AG04449 (cell line): ENCODE measurements around the gene PAAF1.
"Not testable (repeated sequence)": the region's sequence is repeated elsewhere in the genome, so short reads cannot be mapped to it uniquely, and the experiment has no call there.

ENCODE experiments used
- CTCF ChIA-PET: fragments of 350-600 bp; formaldehyde crosslinking; extraction: SDS; loops from one replicate; lab custom pipeline; 2021; ENCODE audit warnings: antibody characterized with exemption; lab: Yijun Ruan, JAX
- POLR2A ChIA-PET: fragments of 400-600, 350-600 bp; formaldehyde crosslinking; extraction: SDS; loops from one replicate; lab custom pipeline; 2020; ENCODE audit warnings: antibody characterized with exemption, inconsistent platforms; lab: Yijun Ruan, JAX
- DNase-seq: peaks from one replicate; pipeline ENCODE4 v3.0.0-alpha.2; 2010; ENCODE audit warnings: low read depth, low spot score
- H3K4me3 ChIP-seq: 2 replicates; pipeline ENCODE4 v1.5.1; 2011; ENCODE audit warnings: low read depth, mild to moderate bottlenecking, control low read depth, low read length
- TF ChIP-seq, protein P1 (sequence below): IDR thresholded peaks from one replicate; pipeline ENCODE4 v1.5.1; 2011; ENCODE audit warnings: mild to moderate bottlenecking, moderate library complexity, low read length, control low read depth, inconsistent platforms; ENCODE audit not compliant: insufficient read depth; ENCODE audit errors: missing control alignments

The PAAF1 gene

DNA sequence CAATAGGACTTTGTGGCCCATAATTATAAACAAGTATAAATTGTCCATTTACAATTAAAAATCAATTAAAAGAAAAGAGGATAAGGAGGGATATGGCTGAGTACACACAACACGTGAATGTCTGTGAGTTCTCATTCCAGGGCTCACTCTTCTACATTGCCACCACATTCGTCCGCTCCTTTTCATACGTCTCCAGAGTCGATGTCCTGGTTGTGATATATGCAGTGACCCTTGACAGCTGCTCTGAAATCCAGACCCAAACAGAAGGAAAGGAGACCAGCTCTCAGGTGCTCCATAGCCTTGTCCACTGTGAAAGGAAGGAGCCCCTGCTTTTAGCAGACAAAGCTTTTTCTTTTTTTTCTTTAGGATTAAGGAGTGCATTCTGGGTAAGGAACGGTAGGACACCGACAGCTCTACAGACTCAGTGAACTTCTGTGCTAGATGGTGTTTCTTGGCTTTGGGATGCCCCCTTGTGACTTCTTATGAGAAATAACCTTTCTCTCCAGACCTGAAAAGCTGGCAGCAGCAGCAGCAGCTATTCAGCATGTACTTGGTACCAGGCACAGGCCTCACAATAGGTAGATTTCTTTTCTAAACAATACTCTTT lies 54.3 kb downstream of the PAAF1 start:
- ChIA-PET CTCF (interaction anchor here (0.6 to 3.3 kb wide), 17 partner anchors 10 to 306 kb away, joined by 3 to 29 read pairs (median 5); partner anchors contain the start of gene DNAJB13), POLR2A (interaction anchor here (1.1 kb wide), 1 partner anchor 170 kb away, joined by 4 read pairs; the partner anchor contains the start of gene RAB6A)
- no peak overlapping the region for H3K4me3 ChIP-seq
- TF ChIP-seq, protein P1, sequence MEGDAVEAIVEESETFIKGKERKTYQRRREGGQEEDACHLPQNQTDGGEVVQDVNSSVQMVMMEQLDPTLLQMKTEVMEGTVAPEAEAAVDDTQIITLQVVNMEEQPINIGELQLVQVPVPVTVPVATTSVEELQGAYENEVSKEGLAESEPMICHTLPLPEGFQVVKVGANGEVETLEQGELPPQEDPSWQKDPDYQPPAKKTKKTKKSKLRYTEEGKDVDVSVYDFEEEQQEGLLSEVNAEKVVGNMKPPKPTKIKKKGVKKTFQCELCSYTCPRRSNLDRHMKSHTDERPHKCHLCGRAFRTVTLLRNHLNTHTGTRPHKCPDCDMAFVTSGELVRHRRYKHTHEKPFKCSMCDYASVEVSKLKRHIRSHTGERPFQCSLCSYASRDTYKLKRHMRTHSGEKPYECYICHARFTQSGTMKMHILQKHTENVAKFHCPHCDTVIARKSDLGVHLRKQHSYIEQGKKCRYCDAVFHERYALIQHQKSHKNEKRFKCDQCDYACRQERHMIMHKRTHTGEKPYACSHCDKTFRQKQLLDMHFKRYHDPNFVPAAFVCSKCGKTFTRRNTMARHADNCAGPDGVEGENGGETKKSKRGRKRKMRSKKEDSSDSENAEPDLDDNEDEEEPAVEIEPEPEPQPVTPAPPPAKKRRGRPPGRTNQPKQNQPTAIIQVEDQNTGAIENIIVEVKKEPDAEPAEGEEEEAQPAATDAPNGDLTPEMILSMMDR: peak; percentile 49
- DNase-seq: peak; percentile 29

DNA sequence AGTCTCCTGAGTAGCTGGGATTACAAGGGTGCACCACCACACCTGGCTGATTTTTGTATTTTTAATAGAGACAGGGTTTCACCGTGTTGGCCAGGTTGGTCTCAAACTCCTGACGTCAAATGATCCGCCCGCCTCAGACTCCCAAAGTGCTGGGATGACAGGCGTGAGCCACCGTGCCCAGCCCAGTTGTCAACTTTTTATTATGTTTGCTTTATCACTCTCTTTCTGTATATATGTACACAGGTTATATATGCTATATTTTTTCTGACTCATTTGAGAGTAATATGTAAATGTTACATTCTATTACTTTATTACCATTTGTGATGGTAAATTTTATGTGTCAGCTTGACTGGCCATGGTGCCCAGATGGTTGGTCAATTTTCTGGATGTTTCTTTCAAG lies 55.2 kb downstream of the PAAF1 start:
- no peak overlapping the region for H3K4me3 ChIP-seq
- ChIA-PET POLR2A (interaction anchor here (1.1 kb wide), 1 partner anchor 171 kb away, joined by 4 read pairs; the partner anchor contains the start of gene RAB6A), CTCF (interaction anchor here (0.7 to 3.3 kb wide), 15 partner anchors 9 to 307 kb away, joined by 3 to 29 read pairs (median 6); partner anchors contain the start of gene DNAJB13)
- no peak for DNase-seq
- TF ChIP-seq, protein P1: no peak

DNA sequence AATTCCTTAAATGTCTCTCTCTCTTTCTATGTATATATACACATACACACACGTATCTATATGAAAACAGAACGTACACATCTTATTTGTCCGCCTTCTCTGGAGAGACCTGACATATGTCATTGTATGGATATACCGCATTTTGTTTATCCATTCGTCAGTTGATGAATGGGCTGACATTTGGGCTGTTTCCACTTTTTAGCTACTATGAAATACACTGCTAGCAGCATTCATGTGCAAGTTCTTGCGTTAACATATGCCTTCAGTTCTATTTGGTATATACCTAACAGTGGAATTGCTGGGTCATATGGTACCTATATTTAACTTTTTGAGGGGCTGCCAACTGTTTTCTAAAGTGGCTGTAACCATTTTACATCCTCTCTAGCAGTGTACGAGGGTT lies 56.0 kb downstream of the PAAF1 start:
- ChIA-PET POLR2A (no interaction called here), CTCF (interaction anchor here (0.7 to 3.3 kb wide), 7 partner anchors 8 to 308 kb away, joined by 3 to 29 read pairs (median 6); partner anchors contain the start of gene DNAJB13)
- no peak for DNase-seq
- H3K4me3 ChIP-seq: no peak overlapping the region
- TF ChIP-seq, protein P1: no peak

DNA sequence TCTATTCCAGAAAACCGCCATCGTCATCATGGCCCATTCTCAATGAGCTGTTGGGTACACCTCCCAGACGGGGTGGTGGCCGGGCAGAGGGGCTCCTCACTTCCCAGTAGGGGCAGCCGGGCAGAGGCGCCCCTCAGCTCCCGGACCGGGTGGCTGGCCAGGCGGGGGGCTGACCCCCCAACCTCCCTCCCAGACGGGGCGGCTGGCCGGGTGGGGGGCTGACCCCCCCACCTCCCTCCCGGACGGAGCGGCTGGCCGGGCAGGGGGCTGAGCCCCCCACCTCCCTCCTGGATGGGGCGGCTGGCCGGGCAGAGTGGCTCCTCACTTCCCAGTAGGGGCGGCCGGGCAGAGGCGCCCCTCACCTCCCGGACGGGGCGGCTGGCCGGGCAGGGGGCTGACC lies 59.2 kb downstream of the PAAF1 start:
- H3K4me3 ChIP-seq, CTCF ChIA-PET, DNase-seq, POLR2A ChIA-PET: not testable (repeated sequence)

DNA sequence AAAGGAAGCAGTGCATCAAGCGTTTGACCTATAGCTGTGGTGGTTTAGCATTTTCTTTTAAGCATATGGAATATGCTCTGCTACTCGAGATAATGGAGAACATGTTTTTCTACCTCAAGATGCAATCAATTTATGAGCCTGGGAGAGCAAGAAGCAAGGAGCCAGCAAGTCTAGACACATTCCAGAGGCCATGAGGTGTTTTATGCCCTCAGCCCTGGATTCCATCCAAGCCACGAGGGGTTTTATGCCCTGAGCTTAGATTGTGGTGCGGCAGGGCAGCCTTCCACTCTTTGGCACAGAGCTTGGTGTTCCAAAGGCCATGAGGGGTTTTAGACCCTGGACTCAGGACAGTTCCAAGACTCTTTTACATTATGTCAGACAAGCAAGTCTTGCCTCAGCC lies 62.3 kb downstream of the PAAF1 start:
- TF ChIP-seq, protein P1: no peak
- no peak overlapping the region for H3K4me3 ChIP-seq
- ChIA-PET POLR2A (no interaction called here), CTCF (no interaction called here)
- DNase-seq: no peak

DNA sequence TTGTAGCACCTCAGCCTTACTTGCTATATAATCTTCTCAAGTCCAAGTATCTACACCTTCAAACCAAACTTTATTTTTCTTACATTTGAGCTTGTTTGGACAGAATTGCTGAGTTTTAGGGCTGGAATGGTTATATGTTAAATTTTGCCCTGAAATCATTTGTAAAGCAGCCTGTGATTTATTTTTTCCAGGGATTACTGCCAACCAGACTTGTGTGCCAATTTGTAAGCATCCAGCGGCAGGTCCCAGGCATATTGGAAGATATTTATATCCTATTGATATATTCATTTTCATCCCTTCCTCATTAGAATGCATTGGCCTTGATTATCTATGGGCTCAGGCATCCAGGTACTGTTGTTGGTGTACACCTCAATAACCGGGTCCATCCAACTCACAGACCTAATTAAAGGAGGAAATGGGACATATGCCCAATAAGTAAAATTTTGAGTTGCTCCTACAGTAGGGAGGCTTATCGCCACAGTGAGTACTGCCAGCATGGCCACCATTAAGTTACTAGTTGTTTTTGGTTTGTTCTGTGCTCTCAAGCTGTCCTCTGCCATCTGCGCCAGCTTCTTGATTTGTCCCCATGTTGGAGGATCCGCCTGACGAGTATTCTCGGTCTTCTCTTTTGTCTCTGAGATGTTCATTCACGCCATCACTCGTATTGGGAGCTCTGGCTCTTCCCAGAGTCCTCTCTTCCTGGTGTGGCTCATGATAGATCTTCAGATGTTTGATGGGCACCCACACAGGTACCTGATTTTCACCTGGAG lies 64.2 kb downstream of the PAAF1 start:
- no peak overlapping the region for H3K4me3 ChIP-seq
- TF ChIP-seq, protein P1: no peak
- CTCF ChIA-PET: interaction anchor here (1.0 to 3.7 kb wide), 2 partner anchors 9 to 19 kb away, joined by 3 to 17 read pairs; no protein-coding TSS in a partner anchor
- POLR2A ChIA-PET: no interaction called here
- DNase-seq: no peak
